HCT116 (cell line): Measurements from ENCODE around the gene DCP1A. TPM values are rescaled to one million over a fixed set of nuclear protein-coding genes. Genes with fewer than 3 reads are reported as not detected.
A peak's percentile ranks its signal among the peaks of the same experiment; 100 is the strongest.

ENCODE experiments used
- ATAC-seq: fragments of 200-7000 bp; cut with Tn5 transposase; 2 replicates; pipeline ENCODE4 v1.9.1; 2020; ENCODE audit warnings: mild to moderate bottlenecking, moderate library complexity
- BruUV-seq: library from RNA; stranded (reverse); fragments of 400-500 nt; replicated peaks from 2 replicates; lab custom pipeline; 2021; lab: Mats Ljungman, UMichigan
- CTCF ChIA-PET: fragments of 300-600 bp; sonication (Branson Sonifier 250); formaldehyde crosslinking; loops from one replicate; lab custom pipeline; 2021; ENCODE audit warnings: antibody characterized with exemption; lab: Charles Lee
- POLR2A ChIA-PET: fragments of 300-600, 350-600 bp; sonication (Branson Sonifier 250); formaldehyde crosslinking; loops from one replicate; lab custom pipeline; 2021; ENCODE audit warnings: antibody characterized with exemption; lab: Charles Lee
- RAD21 ChIA-PET, 2 experiments: fragments of 300-600 bp; sonication (Branson Sonifier 250); formaldehyde crosslinking; loops; one replicate each; lab custom pipeline; 2023; ENCODE audit warnings: low total read pairs in 2 of 2; ENCODE audit not compliant: uncharacterized antibody in 2 of 2, unreplicated experiment in 2 of 2, low non-redundant PET in 1 of 2; lab: Charles Lee
- DNase-seq: peaks from one replicate; pipeline ENCODE4 v3.0.0-alpha.2; 2010; ENCODE audit warnings: low read depth, low spot score
- H2AFZ ChIP-seq: fragments of 200-600 bp; shearing (Covaris generic), sonication (generic); 2 replicates; pipeline ENCODE4 v1.6.1; 2017; ENCODE audit warnings: low read depth, mixed run types, mixed read lengths, antibody characterized with exemption, low read length; ENCODE audit not compliant: poor library complexity, severe bottlenecking
- H3K27ac ChIP-seq: 2 replicates; pipeline ENCODE4 v1.5.1; 2012; ENCODE audit warnings: low read depth, low read length
- H3K27me3 ChIP-seq: fragments of 200-600 bp; sonication (generic); 2 replicates; pipeline ENCODE4 v1.6.1; 2016; ENCODE audit warnings: mixed run types, low read length, mixed read lengths; ENCODE audit not compliant: insufficient read depth
- H3K36me3 ChIP-seq, 2 experiments: fragments of 200-500 bp in 1 of 2; fragments of 200-600 bp in 1 of 2; sonication (Bioruptor generic) in 1 of 2; sonication (generic) in 1 of 2; 2 replicates each; pipeline versions ENCODE4 v1.5.1 to v1.6.1; 2014 to 2016; ENCODE audit warnings: low read length in 2 of 2, inconsistent platforms in 1 of 2, mixed read lengths in 1 of 2, mixed run types in 1 of 2; ENCODE audit not compliant: insufficient read depth in 2 of 2, control insufficient read depth in 1 of 2
- H3K4me1 ChIP-seq, 2 experiments: fragments of 200-600 bp in 1 of 2; sonication (generic) in 1 of 2; 2 replicates each; pipeline versions ENCODE4 v1.5.1 to v1.6.1; 2012 to 2017; ENCODE audit warnings: low read length in 2 of 2, inconsistent platforms in 1 of 2, mild to moderate bottlenecking in 1 of 2, mixed read lengths in 1 of 2, mixed run types in 1 of 2, moderate library complexity in 1 of 2; ENCODE audit not compliant: insufficient read depth in 2 of 2, control insufficient read depth in 1 of 2
- H3K4me2 ChIP-seq: fragments of 200-600 bp; sonication (generic); 2 replicates; pipeline ENCODE4 v1.6.1; 2017; ENCODE audit warnings: mixed run types, low read length, mixed read lengths
- H3K4me3 ChIP-seq, 2 experiments: fragments of 200-600 bp in 1 of 2; sonication (generic) in 1 of 2; replicated peaks in 1 of 2; 2 replicates each; pipeline ENCODE4 v1.5.1; 2011 to 2016; ENCODE audit warnings: low read length in 2 of 2, control low read depth in 1 of 2, low read depth in 1 of 2, mild to moderate bottlenecking in 1 of 2, mixed read lengths in 1 of 2, mixed run types in 1 of 2
- H3K79me2 ChIP-seq: fragments of 200-600 bp; sonication (generic); 2 replicates; pipeline ENCODE4 v1.6.1; 2017; ENCODE audit warnings: mild to moderate bottlenecking, mixed run types, low read length, moderate library complexity, mixed read lengths; ENCODE audit not compliant: insufficient read depth
- H3K9ac ChIP-seq: fragments of 200-600 bp; sonication (generic); 2 replicates; pipeline ENCODE4 v1.6.1; 2016; ENCODE audit warnings: low read length, mixed read lengths
- H3K9me2 ChIP-seq: fragments of 200-600 bp; sonication (generic), shearing (Covaris generic); 2 replicates; pipeline ENCODE4 v1.6.1; 2017; ENCODE audit warnings: mixed run types, mild to moderate bottlenecking, moderate library complexity; ENCODE audit not compliant: insufficient read depth
- H3K9me3 ChIP-seq, 2 experiments: fragments of 200-500 bp in 1 of 2; fragments of 200-600 bp in 1 of 2; sonication (Bioruptor generic) in 1 of 2; sonication (generic) in 1 of 2; 2 replicates each; pipeline ENCODE4 v1.6.1; 2014 to 2017; ENCODE audit warnings: low read length in 2 of 2, mixed read lengths in 2 of 2, inconsistent platforms in 1 of 2, low read depth in 1 of 2, mild to moderate bottlenecking in 1 of 2, mixed run types in 1 of 2, moderate library complexity in 1 of 2; ENCODE audit not compliant: control insufficient read depth in 1 of 2, insufficient read depth in 1 of 2
- H4K20me1 ChIP-seq: fragments of 200-600 bp; sonication (generic), shearing (Covaris generic); 2 replicates; pipeline ENCODE4 v1.6.1; 2017; ENCODE audit warnings: mixed run types, mild to moderate bottlenecking, moderate library complexity; ENCODE audit not compliant: insufficient read depth
- ATF3 ChIP-seq: IDR thresholded peaks from 2 replicates; pipeline ENCODE4 v1.6.1; 2012
- ELF1 ChIP-seq: IDR thresholded peaks from 2 replicates; pipeline ENCODE4 v1.6.1; 2012; ENCODE audit warnings: low read depth, borderline replicate concordance
- EZH2phosphoT487 ChIP-seq: fragments of 200-600 bp; IDR thresholded peaks from 2 replicates; pipeline ENCODE4 v1.6.1; 2018; ENCODE audit warnings: antibody characterized with exemption, borderline replicate concordance
- POLR2AphosphoS5 ChIP-seq: IDR thresholded peaks from 2 replicates; pipeline ENCODE4 v1.6.1; 2011; ENCODE audit warnings: mild to moderate bottlenecking, low read depth, low read length, moderate library complexity
- REST ChIP-seq: IDR thresholded peaks from 2 replicates; pipeline ENCODE4 v1.6.1; 2012; ENCODE audit warnings: low read depth
- intact Hi-C: fragments of 100-400 bp; cut with micrococcal nuclease; formaldehyde crosslinking; loops from 2 replicates; pipeline ENCODE4 v1.10.0; 2022
- total RNA-seq: library from RNA; stranded (reverse); gene quantifications from one replicate; pipeline ENCODE4 v1.2.1, GENCODE V29; 2021; ENCODE audit not compliant: unreplicated experiment
- TF ChIP-seq, protein P1 (sequence below), 3 experiments: fragments of 200-600 bp in 1 of 3; sonication (generic) in 1 of 3; IDR thresholded peaks in 2 of 3; conservative IDR thresholded peaks in 1 of 3; 2 replicates each; pipeline ENCODE4 v1.5.1; 2012 to 2017; ENCODE audit warnings: low read depth in 2 of 3, low read length in 2 of 3, antibody characterized with exemption in 1 of 3, borderline replicate concordance in 1 of 3, control low read depth in 1 of 3, mild to moderate bottlenecking in 1 of 3, mixed read lengths in 1 of 3, mixed run types in 1 of 3, moderate library complexity in 1 of 3; ENCODE audit not compliant: insufficient read depth in 1 of 3

DCP1A gene
- total RNA-seq, 1 experiment from 2014 or later: 33.2 TPM

DNA sequence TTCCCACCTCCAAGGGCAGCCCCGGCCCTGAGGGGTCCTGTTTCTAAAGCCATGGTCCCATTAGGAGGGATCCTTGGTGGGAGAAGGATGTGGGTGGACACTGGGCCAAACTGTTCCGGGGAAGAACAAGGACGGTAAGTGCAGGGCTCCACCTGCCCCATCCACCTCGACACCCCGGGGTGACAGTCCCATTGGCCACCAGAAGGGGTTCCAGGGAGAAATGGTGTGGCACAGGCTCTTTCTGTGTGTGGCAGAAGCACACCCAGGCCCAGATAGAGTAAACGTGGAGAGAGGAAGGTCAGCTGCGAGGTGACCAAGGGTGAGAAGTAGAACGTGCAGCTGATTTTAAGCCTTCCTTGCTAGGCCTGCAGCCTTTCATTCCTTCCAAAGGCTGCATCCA, 103.6 kb downstream of the DCP1A start:
- Histone ChIP-seq H3K4me3 (no peak overlapping the region), H3K79me2 (peaks cover 100% of the 10 kb centered on the region), H3K9ac (no peak overlapping the region), H3K9me2 (no peaks in the 10 kb centered on the region), H3K4me1 (peaks cover 32 to 83% of the 10 kb centered on the region in 2 experiments), H3K36me3 (peaks cover 11 to 43% of the 10 kb centered on the region in 2 experiments), H3K4me2 (no peak overlapping the region), H2AFZ (no peak overlapping the region), H3K27ac (peak overlapping the region; percentile 82; the same call in 1 of the 2 replicates), H3K27me3 (no peaks in the 10 kb centered on the region), H3K9me3 (no peaks in the 10 kb centered on the region), H4K20me1 (peaks cover 21% of the 10 kb centered on the region)
- peak; percentile 58 for ATAC-seq
- ChIA-PET CTCF (no interaction called here), POLR2A (no interaction called here), RAD21 (no interaction called here)
- BruUV-seq: no TSS peak
- TF ChIP-seq EZH2phosphoT487: no peak
- TF ChIP-seq ATF3: no peak
- TF ChIP-seq, protein P1, sequence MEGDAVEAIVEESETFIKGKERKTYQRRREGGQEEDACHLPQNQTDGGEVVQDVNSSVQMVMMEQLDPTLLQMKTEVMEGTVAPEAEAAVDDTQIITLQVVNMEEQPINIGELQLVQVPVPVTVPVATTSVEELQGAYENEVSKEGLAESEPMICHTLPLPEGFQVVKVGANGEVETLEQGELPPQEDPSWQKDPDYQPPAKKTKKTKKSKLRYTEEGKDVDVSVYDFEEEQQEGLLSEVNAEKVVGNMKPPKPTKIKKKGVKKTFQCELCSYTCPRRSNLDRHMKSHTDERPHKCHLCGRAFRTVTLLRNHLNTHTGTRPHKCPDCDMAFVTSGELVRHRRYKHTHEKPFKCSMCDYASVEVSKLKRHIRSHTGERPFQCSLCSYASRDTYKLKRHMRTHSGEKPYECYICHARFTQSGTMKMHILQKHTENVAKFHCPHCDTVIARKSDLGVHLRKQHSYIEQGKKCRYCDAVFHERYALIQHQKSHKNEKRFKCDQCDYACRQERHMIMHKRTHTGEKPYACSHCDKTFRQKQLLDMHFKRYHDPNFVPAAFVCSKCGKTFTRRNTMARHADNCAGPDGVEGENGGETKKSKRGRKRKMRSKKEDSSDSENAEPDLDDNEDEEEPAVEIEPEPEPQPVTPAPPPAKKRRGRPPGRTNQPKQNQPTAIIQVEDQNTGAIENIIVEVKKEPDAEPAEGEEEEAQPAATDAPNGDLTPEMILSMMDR (IDR thresholded peaks at IDR 0.05 in 2 of 3, conservative IDR thresholded peaks at IDR 0.05 in 1 of 3; ENCODE audit: borderline replicate concordance in 1 of 3, insufficient read depth in 1 of 3, low read depth in 2 of 3, low read length in 2 of 3): 0 out of 6 replicates have a peak, but pooled peaks of 1 of the 3 experiments have one; percentile 18
- TF ChIP-seq POLR2AphosphoS5: no peak
- no peak for TF ChIP-seq ELF1
- no peak for DNase-seq
- intact Hi-C loops: no loop called here

DNA sequence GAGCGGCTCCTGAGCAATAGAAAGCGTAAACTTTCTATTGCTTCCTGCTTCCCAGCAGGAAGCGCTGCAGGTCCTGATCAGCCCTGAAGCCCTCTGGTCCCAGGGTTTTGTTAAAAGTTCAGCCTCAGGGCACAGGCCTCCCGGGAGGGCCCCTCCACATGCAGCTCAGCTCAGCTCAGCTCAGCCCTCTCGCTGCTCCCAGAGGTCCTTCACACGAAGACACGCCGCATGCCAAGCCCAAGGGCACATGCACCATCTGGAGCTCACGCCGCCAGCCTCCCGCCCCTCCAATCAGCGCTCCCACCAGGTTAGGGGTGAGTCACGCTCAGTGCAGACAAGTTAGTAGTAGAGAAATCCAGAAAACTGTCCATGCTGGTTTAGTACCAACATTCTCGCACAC, 104.2 kb downstream of the DCP1A start:
- Histone ChIP-seq H2AFZ (no peak overlapping the region), H3K4me1 (peaks cover 38 to 84% of the 10 kb centered on the region in 2 experiments), H3K27ac (peak overlapping the region; percentile 82; the same call in 1 of the 2 replicates), H4K20me1 (peaks cover 16% of the 10 kb centered on the region; the same call in 1 of the 2 replicates), H3K36me3 (peaks cover 11 to 43% of the 10 kb centered on the region in 2 experiments), H3K4me2 (no peak overlapping the region), H3K9me2 (no peaks in the 10 kb centered on the region), H3K4me3 (no peak overlapping the region), H3K9ac (no peak overlapping the region), H3K79me2 (peaks cover 99% of the 10 kb centered on the region), H3K9me3 (no peaks in the 10 kb centered on the region), H3K27me3 (no peaks in the 10 kb centered on the region)
- DNase-seq (no peak), ATAC-seq (no peak)
- BruUV-seq: no TSS peak
- intact Hi-C loops: no loop called here
- CTCF ChIA-PET: no interaction called here
- RAD21 ChIA-PET: no interaction called here
- POLR2A ChIA-PET: no interaction called here
- no peak for TF ChIP-seq REST
